ENCODE data around the gene CFL1. TPM values are rescaled to one million over a fixed set of nuclear protein-coding genes. Genes with fewer than 3 reads are reported as not detected.

Gene CFL1
- total and polyA plus RNA-seq, 10 of the 15 experiments (the other 5 are each of a cell fraction or from before 2014, with no cell fraction given): 164 to 2,994 (median 1,500) TPM

DNA sequence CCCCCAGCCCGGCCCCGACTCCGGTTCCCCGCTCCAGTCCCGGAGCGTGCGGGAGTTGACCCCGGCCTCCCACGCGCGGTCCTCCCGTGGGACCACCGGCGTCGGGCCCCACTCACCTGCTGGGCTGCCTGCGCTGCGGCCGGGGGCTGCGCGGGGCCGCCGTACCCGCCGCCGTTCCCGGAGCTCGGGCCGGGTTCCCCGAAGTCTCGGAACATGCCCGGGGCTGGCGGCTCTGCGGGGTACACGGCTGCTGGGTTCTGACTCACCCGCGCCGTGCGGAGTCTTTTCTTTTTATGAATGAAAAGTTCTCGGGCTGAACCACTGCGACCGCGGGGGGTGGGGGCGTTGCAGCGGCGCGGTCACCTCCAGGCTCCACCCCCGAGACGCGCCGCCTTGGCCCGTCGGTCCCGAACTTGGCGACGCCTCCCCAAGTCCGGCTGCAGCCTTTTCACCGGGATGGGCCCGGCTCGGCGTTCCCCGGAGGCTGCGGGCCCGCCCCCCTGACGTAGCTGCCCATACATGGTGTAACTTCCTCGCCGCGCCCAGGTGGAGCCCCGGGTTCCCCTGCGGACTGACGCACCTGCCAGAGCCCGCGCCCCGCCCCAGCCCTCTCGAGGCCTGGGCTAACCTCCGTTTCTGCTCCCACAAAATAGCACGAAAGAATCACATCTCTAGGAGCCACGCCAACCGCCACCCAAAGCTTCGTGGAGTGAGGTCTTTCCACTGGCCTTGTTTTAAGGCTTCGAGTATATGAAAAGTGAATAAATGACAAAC is 42.3 kb upstream of the CFL1 start, which contains the start of gene FOSL1 (continued):
- TF ChIP-seq USF1 (IDR thresholded peaks at IDR 0.05; ENCODE audit: borderline replicate concordance, extremely low read length, insufficient read depth, low read depth, low read length) (no peak), ZBTB33 (IDR thresholded peaks at IDR 0.05) (no peak)

DNA sequence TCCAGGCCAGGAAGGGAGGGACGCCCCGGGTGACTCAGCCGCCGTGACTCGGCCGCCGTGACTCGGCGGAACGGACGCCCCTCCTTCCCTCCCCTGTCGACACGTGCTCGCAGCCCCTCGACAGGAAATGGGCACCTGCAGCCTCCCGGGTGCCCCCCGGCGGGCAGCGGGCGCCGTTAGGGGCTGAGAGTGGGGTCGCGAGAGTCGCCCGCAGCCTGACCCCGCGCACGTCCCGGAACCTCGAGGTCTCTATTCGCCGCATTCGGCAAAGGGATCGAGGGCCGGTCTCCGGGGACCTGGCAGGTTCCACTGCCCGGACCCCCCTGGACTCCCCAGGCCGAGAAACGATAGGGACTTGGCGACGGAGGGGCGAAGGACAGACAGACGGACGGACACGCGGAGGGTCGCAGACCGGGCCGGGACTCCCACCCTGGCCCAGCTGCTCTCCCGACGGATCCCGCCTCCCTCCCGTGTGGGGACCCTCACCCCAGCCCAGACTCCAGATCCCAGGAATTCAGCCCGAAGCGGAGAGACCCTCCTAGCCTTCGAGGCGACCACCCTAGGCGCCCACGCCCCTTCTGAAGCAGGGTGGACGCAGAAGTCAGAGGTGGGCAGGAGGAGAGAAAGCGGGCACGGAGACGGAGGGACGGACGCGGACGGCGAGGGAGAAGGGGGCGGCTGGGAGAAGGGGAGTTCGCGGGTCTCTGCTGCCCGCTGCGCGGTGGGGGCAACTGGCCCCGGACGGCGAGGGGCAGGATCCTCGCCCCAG is 41.6 kb upstream of the CFL1 start:
- H2AFZ ChIP-seq (ENCODE audit: control insufficient read depth, low read depth, low read length): peak overlapping the region; percentile 64
- POLR2A ChIA-PET: interaction anchor here (1.2 to 4.9 kb wide), 5 partner anchors 8 to 63 kb away, joined by 6 to 67 read pairs (median 15); partner anchors contain the start of genes CCDC85B, FIBP and MUS81
- DNase-seq (ENCODE audit: low read depth, low spot score): no peak
- TF ChIP-seq MXI1 (IDR thresholded peaks at IDR 0.05; ENCODE audit: low read depth, low read length): no peak
- no peak for TF ChIP-seq POU2F2 (IDR thresholded peaks at IDR 0.05; ENCODE audit: borderline replicate concordance, low read depth, low read length)
- no peak for TF ChIP-seq SMAD1 (IDR thresholded peaks at IDR 0.05; ENCODE audit: low read depth, partially characterized antibody)
- TF ChIP-seq HSF1 (IDR thresholded peaks at IDR 0.05; ENCODE audit: low read depth, low read length): no peak
- no peak for TF ChIP-seq ATF2 (IDR thresholded peaks at IDR 0.05; ENCODE audit: low read length)
- no peak for TF ChIP-seq TCF3 (IDR thresholded peaks at IDR 0.05; ENCODE audit: borderline replicate concordance, insufficient read depth, low read depth, low read length)
- no peak for TF ChIP-seq WRNIP1 (IDR thresholded peaks at IDR 0.05; ENCODE audit: borderline replicate concordance, low read depth, low read length)
- no peak for TF ChIP-seq FOXK2 (IDR thresholded peaks at IDR 0.05)
- no peak for TF ChIP-seq IRF4 (IDR thresholded peaks at IDR 0.05; ENCODE audit: low read depth, low read length)
- TF ChIP-seq BHLHE40 (IDR thresholded peaks at IDR 0.05; ENCODE audit: borderline replicate concordance in 1 of 2, low read depth in 2 of 2, low read length in 1 of 2): peak; percentile 85 to 96

More for the DNA sequence above, 41.6 kb upstream of the CFL1 start:
- in situ Hi-C loops (cut with MboI) (no loop called here), intact Hi-C loops (cut with micrococcal nuclease; ENCODE audit: unreplicated experiment) (loop anchor here (10.0 kb wide), 1 partner anchor 235 kb away; no protein-coding TSS in a partner anchor)
- 2% methylated on average over 73 of the region's 78 CpGs for WGBS (ENCODE audit: insufficient coverage, insufficient replicate concordance, low lambda C conversion rate, missing lambda C conversion rate)
- FAIRE-seq: no peak
- BruUV-seq (replicated peaks): no TSS peak
- Histone ChIP-seq H3K4me2 (ENCODE audit: control insufficient read depth, insufficient read depth) (peak overlapping the region; percentile 86), H3K9ac (ENCODE audit: control insufficient read depth, insufficient read depth, low read length) (peak overlapping the region; percentile 3), H4K20me1 (ENCODE audit: control insufficient read depth, insufficient read depth) (no peaks in the 10 kb centered on the region), H3K36me3 (ENCODE audit: control insufficient read depth in 2 of 2, insufficient read depth in 2 of 2, low read length in 1 of 2) (no peaks in the 10 kb centered on the region), H3K4me1 (ENCODE audit: control insufficient read depth, insufficient read depth, low read length) (0 out of 2 replicates have a peak, but pooled peaks cover 6% of the 10 kb centered on the region), H3K27ac (ENCODE audit: control insufficient read depth, insufficient read depth) (peak overlapping the region; percentile 9; the same call in 1 of the 2 replicates), H3K9me3 (replicated peaks; ENCODE audit: control insufficient read depth, insufficient read depth, low read length) (no peaks in the 10 kb centered on the region), H3K27me3 (replicated peaks in 1 of 2; ENCODE audit: control insufficient read depth in 2 of 2, insufficient read depth in 2 of 2, low read length in 1 of 2) (no peaks in the 10 kb centered on the region; a peak in 1 of 4 replicates), H3K79me2 (ENCODE audit: control insufficient read depth, insufficient read depth, low read length) (peaks cover 9% of the 10 kb centered on the region), H3K4me3 (peak overlapping the region; percentile 84)
- peak; percentile 51 for ATAC-seq
- ChIA-PET CTCF (interaction anchor here (0.6 to 6.5 kb wide), 5 partner anchors 10 to 88 kb away, joined by 3 to 67 read pairs (median 7); partner anchors contain the start of genes CCDC85B, FIBP and MUS81), SMC1A (ENCODE audit: uncharacterized antibody, unreplicated experiment) (interaction anchor here (0.9 to 5.6 kb wide), 3 partner anchors 11 to 15 kb away, joined by 3 to 47 read pairs (median 4); partner anchors contain the start of genes CCDC85B and FIBP), RAD21 (ENCODE audit: unreplicated experiment) (interaction anchor here (0.8 to 1.8 kb wide), 4 partner anchors 10 to 119 kb away, joined by 3 to 20 read pairs (median 6); partner anchors contain the start of genes AP5B1, CCDC85B and FIBP)

Measured in GM12878 (cell line).